GM18870 (cell line): ENCODE results near the gene LIX1L.

ENCODE experiments used
- ATAC-seq: cut with Tn5 transposase; IDR thresholded peaks from one replicate; pipeline ENCODE4 v1.9.1; 2021; ENCODE audit warnings: moderate library complexity; ENCODE audit not compliant: unreplicated experiment

The LIX1L gene

GRCh38 chr1:145897969-145898368 is 59.8 kb downstream of the LIX1L start:
- ATAC-seq, result no peak

GRCh38 chr1:145895471-145895870 is 62.3 kb downstream of the LIX1L start:
- ATAC-seq, result no peak

GRCh38 chr1:145893306-145894055 is 64.3 kb downstream of the LIX1L start:
- ATAC-seq, result no peak

- ATAC-seq, result no peak
Measured at GRCh38 chr1:145892486-145893087, 65.2 kb downstream of the LIX1L start.

GRCh38 chr1:145891587-145892485 is 66.0 kb downstream of the LIX1L start:
- no peak for ATAC-seq

- no peak for ATAC-seq
Measured at GRCh38 chr1:145891143-145891542, 66.7 kb downstream of the LIX1L start.

- no peak for ATAC-seq
Measured at GRCh38 chr1:145889722-145890121, 68.1 kb downstream of the LIX1L start.

GRCh38 chr1:145887631-145888030 is 70.2 kb downstream of the LIX1L start:
- no peak for ATAC-seq

- no peak for ATAC-seq
Measured at GRCh38 chr1:145886816-145887215, 71.0 kb downstream of the LIX1L start.

- ATAC-seq, result no peak
Measured at GRCh38 chr1:145886390-145886789, 71.4 kb downstream of the LIX1L start.

GRCh38 chr1:145885738-145886287 is 72.0 kb downstream of the LIX1L start, which contains the start of gene ANKRD35:
Gene ANKRD35, minus strand, starts transcription at chr1:145885866. Its CDS starts 108 bp downstream, at chr1:145885758.
- peak; percentile 95 for ATAC-seq

GRCh38 chr1:145884675-145885074 is 73.1 kb downstream of the LIX1L start:
- ATAC-seq, result no peak
